ENCODE results near the gene MLX. TPM values are rescaled to one million over a fixed set of nuclear protein-coding genes. Genes with fewer than 3 reads are reported as not detected.

MLX gene
- total and polyA plus RNA-seq, 2 of the 8 experiments (the other 6 are each of a cell fraction or from before 2014, with no cell fraction given) = 27.0 to 27.5 TPM

DNA sequence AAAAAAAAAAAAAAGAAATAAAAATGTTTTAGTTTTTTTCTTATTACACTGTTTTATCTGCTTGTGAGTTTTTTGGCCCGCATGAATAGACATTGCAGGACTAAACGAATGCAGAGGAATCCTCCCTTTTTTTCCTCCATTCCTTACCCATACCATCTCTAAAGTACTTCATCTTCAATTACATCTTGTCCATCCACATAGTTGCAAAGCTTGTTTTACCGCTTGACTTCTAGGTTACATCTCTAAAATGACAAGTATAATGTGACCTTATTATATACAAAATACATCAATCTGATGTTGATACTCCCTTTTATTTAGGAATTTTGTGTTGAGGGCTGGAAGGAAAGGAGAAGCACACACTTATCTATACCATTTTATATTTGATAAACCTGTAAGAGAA is 29.5 kb downstream of the MLX start (continued):
- TF ChIP-seq, protein P1, sequence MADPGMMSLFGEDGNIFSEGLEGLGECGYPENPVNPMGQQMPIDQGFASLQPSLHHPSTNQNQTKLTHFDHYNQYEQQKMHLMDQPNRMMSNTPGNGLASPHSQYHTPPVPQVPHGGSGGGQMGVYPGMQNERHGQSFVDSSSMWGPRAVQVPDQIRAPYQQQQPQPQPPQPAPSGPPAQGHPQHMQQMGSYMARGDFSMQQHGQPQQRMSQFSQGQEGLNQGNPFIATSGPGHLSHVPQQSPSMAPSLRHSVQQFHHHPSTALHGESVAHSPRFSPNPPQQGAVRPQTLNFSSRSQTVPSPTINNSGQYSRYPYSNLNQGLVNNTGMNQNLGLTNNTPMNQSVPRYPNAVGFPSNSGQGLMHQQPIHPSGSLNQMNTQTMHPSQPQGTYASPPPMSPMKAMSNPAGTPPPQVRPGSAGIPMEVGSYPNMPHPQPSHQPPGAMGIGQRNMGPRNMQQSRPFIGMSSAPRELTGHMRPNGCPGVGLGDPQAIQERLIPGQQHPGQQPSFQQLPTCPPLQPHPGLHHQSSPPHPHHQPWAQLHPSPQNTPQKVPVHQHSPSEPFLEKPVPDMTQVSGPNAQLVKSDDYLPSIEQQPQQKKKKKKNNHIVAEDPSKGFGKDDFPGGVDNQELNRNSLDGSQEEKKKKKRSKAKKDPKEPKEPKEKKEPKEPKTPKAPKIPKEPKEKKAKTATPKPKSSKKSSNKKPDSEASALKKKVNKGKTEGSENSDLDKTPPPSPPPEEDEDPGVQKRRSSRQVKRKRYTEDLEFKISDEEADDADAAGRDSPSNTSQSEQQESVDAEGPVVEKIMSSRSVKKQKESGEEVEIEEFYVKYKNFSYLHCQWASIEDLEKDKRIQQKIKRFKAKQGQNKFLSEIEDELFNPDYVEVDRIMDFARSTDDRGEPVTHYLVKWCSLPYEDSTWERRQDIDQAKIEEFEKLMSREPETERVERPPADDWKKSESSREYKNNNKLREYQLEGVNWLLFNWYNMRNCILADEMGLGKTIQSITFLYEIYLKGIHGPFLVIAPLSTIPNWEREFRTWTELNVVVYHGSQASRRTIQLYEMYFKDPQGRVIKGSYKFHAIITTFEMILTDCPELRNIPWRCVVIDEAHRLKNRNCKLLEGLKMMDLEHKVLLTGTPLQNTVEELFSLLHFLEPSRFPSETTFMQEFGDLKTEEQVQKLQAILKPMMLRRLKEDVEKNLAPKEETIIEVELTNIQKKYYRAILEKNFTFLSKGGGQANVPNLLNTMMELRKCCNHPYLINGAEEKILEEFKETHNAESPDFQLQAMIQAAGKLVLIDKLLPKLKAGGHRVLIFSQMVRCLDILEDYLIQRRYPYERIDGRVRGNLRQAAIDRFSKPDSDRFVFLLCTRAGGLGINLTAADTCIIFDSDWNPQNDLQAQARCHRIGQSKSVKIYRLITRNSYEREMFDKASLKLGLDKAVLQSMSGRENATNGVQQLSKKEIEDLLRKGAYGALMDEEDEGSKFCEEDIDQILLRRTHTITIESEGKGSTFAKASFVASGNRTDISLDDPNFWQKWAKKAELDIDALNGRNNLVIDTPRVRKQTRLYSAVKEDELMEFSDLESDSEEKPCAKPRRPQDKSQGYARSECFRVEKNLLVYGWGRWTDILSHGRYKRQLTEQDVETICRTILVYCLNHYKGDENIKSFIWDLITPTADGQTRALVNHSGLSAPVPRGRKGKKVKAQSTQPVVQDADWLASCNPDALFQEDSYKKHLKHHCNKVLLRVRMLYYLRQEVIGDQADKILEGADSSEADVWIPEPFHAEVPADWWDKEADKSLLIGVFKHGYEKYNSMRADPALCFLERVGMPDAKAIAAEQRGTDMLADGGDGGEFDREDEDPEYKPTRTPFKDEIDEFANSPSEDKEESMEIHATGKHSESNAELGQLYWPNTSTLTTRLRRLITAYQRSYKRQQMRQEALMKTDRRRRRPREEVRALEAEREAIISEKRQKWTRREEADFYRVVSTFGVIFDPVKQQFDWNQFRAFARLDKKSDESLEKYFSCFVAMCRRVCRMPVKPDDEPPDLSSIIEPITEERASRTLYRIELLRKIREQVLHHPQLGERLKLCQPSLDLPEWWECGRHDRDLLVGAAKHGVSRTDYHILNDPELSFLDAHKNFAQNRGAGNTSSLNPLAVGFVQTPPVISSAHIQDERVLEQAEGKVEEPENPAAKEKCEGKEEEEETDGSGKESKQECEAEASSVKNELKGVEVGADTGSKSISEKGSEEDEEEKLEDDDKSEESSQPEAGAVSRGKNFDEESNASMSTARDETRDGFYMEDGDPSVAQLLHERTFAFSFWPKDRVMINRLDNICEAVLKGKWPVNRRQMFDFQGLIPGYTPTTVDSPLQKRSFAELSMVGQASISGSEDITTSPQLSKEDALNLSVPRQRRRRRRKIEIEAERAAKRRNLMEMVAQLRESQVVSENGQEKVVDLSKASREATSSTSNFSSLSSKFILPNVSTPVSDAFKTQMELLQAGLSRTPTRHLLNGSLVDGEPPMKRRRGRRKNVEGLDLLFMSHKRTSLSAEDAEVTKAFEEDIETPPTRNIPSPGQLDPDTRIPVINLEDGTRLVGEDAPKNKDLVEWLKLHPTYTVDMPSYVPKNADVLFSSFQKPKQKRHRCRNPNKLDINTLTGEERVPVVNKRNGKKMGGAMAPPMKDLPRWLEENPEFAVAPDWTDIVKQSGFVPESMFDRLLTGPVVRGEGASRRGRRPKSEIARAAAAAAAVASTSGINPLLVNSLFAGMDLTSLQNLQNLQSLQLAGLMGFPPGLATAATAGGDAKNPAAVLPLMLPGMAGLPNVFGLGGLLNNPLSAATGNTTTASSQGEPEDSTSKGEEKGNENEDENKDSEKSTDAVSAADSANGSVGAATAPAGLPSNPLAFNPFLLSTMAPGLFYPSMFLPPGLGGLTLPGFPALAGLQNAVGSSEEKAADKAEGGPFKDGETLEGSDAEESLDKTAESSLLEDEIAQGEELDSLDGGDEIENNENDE (IDR thresholded peaks at IDR 0.05; ENCODE audit: insufficient replicate concordance, low read length) = no peak
- TF ChIP-seq SUZ12 (IDR thresholded peaks at IDR 0.05; ENCODE audit: low read length) = no peak
- TF ChIP-seq PHF8 (conservative IDR thresholded peaks at IDR 0.05; ENCODE audit: low read depth, low read length) = no peak
- no peak for TF ChIP-seq YY1 (IDR thresholded peaks at IDR 0.05; ENCODE audit: low read depth, low read length)
- TF ChIP-seq KDM4A (IDR thresholded peaks at IDR 0.05; ENCODE audit: low read depth, low read length, severe bottlenecking) = no peak
- no peak for TF ChIP-seq GTF2F1 (IDR thresholded peaks at IDR 0.05; ENCODE audit: borderline replicate concordance, low read depth, low read length)
- no peak for TF ChIP-seq ATF3 (IDR thresholded peaks at IDR 0.05; ENCODE audit: insufficient read depth, low read depth, low read length)
- no peak for TF ChIP-seq CBX5 (IDR thresholded peaks at IDR 0.05; ENCODE audit: low read depth, low read length)
- no peak for TF ChIP-seq CHD2 (IDR thresholded peaks at IDR 0.05; ENCODE audit: low read length)
